ENCODE data around the gene HTR2C. TPM values are rescaled to one million over a fixed set of nuclear protein-coding genes. Genes with fewer than 3 reads are reported as not detected.

HTR2C gene
- total RNA-seq, 1 experiment from 2014 or later: 0.33 TPM

GRCh38 chrX:114584983-114585842 lies 1.3 kb downstream of the HTR2C start:
- TF ChIP-seq EZH2 (IDR thresholded peaks at IDR 0.05; ENCODE audit: low read depth) (no peak), CTCF (conservative IDR thresholded peaks at IDR 0.05) (no peak)
- no TSS peak for BruUV-seq (replicated peaks)
- Histone ChIP-seq H3K4me1 (replicated peaks; ENCODE audit: insufficient read depth) (no peaks in the 10 kb centered on the region), H4K20me1 (ENCODE audit: insufficient read depth) (no peaks in the 10 kb centered on the region), H3K27ac (no peak overlapping the region), H3K9me3 (ENCODE audit: insufficient read depth, low read depth) (no peaks in the 10 kb centered on the region), H3K4me2 (no peak overlapping the region), H2AFZ (no peak overlapping the region), H3K36me3 (ENCODE audit: low read depth) (no peaks in the 10 kb centered on the region), H3F3A (ENCODE audit: insufficient read depth, low read depth) (no peaks in the 10 kb centered on the region), H3K4me3 (no peak overlapping the region), H3K27me3 (ENCODE audit: insufficient read depth, low read depth) (no peaks in the 10 kb centered on the region), H3K79me2 (ENCODE audit: low read depth) (no peaks in the 10 kb centered on the region), H3K9me2 (ENCODE audit: insufficient read depth) (no peaks in the 10 kb centered on the region)
- intact Hi-C loops (cut with micrococcal nuclease; ENCODE audit: unreplicated experiment): no loop called here
- no peak for DNase-seq
- ChIA-PET CTCF (interaction anchor here (0.6 kb wide), 1 partner anchor 28 kb away, joined by 13 read pairs; no protein-coding TSS in a partner anchor), POLR2A (ENCODE audit: unreplicated experiment) (no interaction called here)

- Histone ChIP-seq H3F3A (ENCODE audit: insufficient read depth, low read depth) (no peaks in the 10 kb centered on the region), H3K4me3 (no peak overlapping the region), H2AFZ (no peak overlapping the region), H3K36me3 (ENCODE audit: low read depth) (no peaks in the 10 kb centered on the region), H3K9me2 (ENCODE audit: insufficient read depth) (no peaks in the 10 kb centered on the region), H3K4me1 (replicated peaks; ENCODE audit: insufficient read depth) (no peaks in the 10 kb centered on the region), H4K20me1 (ENCODE audit: insufficient read depth) (no peaks in the 10 kb centered on the region), H3K9me3 (ENCODE audit: insufficient read depth, low read depth) (no peaks in the 10 kb centered on the region), H3K79me2 (ENCODE audit: low read depth) (no peaks in the 10 kb centered on the region), H3K4me2 (no peak overlapping the region), H3K27me3 (ENCODE audit: insufficient read depth, low read depth) (no peaks in the 10 kb centered on the region), H3K27ac (no peak overlapping the region)
- no TSS peak for BruUV-seq (replicated peaks)
- intact Hi-C loops (cut with micrococcal nuclease; ENCODE audit: unreplicated experiment): no loop called here
- ChIA-PET POLR2A (ENCODE audit: unreplicated experiment) (no interaction called here), CTCF (no interaction called here)
- no peak for TF ChIP-seq EZH2 (IDR thresholded peaks at IDR 0.05; ENCODE audit: low read depth)
- no peak for DNase-seq
Observed at GRCh38 chrX:114591121-114591520, 7.2 kb downstream of the HTR2C start.

- Histone ChIP-seq H3K4me2 (no peak overlapping the region), H3K27me3 (ENCODE audit: insufficient read depth, low read depth) (no peaks in the 10 kb centered on the region), H2AFZ (no peak overlapping the region), H3F3A (ENCODE audit: insufficient read depth, low read depth) (no peaks in the 10 kb centered on the region), H3K9me2 (ENCODE audit: insufficient read depth) (no peaks in the 10 kb centered on the region; the same call in 1 of the 2 replicates), H3K4me1 (replicated peaks; ENCODE audit: insufficient read depth) (no peaks in the 10 kb centered on the region), H3K36me3 (ENCODE audit: low read depth) (no peaks in the 10 kb centered on the region), H4K20me1 (ENCODE audit: insufficient read depth) (no peaks in the 10 kb centered on the region), H3K9me3 (ENCODE audit: insufficient read depth, low read depth) (no peaks in the 10 kb centered on the region), H3K79me2 (ENCODE audit: low read depth) (no peaks in the 10 kb centered on the region), H3K27ac (no peak overlapping the region), H3K4me3 (no peak overlapping the region)
- no TSS peak for BruUV-seq (replicated peaks)
- ChIA-PET POLR2A (ENCODE audit: unreplicated experiment) (no interaction called here), CTCF (no interaction called here)
- DNase-seq: no peak
- intact Hi-C loops (cut with micrococcal nuclease; ENCODE audit: unreplicated experiment): no loop called here
- TF ChIP-seq CTCF (conservative IDR thresholded peaks at IDR 0.05) (no peak), EZH2 (IDR thresholded peaks at IDR 0.05; ENCODE audit: low read depth) (no peak)
Observed at GRCh38 chrX:114599305-114599704, 15.4 kb downstream of the HTR2C start.
